ENCODE measurements around the gene NFE2L2. TPM values are rescaled to one million over a fixed set of nuclear protein-coding genes. Genes with fewer than 3 reads are reported as not detected.
A peak's percentile ranks its signal among the peaks of the same experiment; 100 is the strongest.

NFE2L2 gene
- total RNA-seq, 2 donors from 2014 or later = 45.1 to 55.4 TPM

DNA sequence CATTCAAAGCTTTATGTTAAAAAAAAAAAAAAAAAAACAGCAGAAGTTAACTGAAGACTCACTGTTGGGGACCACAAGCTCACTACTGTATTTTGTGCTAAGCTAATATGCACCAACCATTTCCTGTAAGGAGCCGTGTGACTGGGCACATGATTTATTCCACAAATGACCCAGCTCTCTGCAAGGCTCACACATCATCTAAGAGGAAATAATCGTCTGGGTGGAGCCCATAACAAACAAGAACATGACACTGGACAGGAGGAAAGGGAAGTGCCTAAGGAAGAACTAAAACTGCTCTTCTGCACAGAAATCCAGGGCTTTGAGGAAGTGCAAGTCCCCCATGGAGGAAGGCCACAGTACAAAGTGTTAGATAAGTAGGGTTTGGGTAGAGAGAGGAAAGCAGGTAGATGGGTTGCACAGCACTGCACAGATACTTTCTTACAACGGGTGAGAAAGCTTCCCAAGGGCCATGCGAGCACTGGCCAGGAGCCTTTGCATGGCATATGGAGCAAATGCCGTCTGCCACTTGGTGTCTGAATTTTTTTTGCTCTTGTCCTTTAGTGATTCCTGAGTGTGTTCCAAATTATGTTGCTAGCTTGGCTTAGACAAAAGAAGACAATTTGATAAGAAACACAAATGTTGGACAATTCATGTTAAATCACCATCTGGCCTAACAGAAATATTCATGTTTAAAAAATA lies 24.4 kb downstream of the NFE2L2 start:
- H3K36me3 ChIP-seq (replicated peaks in 1 of 2; ENCODE audit: insufficient read depth in 1 of 2, low read depth in 2 of 2) = no peaks in the 10 kb centered on the region
- intact Hi-C loops (cut with DNase I) = no loop called here
- H3K4me3 ChIP-seq = no peak overlapping the region
- H3K27ac ChIP-seq = peak overlapping the region; percentile 13 to 82 (median 50)
- WGBS, 2 donors = 36 to 46% methylated on average over 5 of the region's 5 CpGs
- DNase-seq (peak in 2 of 4 donors; percentile 46 to 77), ATAC-seq (peak; percentile 37)
- H3K9me3 ChIP-seq = no peaks in the 10 kb centered on the region
- H3K27me3 ChIP-seq = no peaks in the 10 kb centered on the region
- TF ChIP-seq, protein P1, sequence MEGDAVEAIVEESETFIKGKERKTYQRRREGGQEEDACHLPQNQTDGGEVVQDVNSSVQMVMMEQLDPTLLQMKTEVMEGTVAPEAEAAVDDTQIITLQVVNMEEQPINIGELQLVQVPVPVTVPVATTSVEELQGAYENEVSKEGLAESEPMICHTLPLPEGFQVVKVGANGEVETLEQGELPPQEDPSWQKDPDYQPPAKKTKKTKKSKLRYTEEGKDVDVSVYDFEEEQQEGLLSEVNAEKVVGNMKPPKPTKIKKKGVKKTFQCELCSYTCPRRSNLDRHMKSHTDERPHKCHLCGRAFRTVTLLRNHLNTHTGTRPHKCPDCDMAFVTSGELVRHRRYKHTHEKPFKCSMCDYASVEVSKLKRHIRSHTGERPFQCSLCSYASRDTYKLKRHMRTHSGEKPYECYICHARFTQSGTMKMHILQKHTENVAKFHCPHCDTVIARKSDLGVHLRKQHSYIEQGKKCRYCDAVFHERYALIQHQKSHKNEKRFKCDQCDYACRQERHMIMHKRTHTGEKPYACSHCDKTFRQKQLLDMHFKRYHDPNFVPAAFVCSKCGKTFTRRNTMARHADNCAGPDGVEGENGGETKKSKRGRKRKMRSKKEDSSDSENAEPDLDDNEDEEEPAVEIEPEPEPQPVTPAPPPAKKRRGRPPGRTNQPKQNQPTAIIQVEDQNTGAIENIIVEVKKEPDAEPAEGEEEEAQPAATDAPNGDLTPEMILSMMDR (IDR thresholded peaks at IDR 0.05) = no peak
- peak in 1 of 3 donors; percentile 47 for TF ChIP-seq POLR2A (IDR thresholded peaks at IDR 0.05)
- peaks cover 81% of the 10 kb centered on the region for H3K4me1 ChIP-seq

DNA sequence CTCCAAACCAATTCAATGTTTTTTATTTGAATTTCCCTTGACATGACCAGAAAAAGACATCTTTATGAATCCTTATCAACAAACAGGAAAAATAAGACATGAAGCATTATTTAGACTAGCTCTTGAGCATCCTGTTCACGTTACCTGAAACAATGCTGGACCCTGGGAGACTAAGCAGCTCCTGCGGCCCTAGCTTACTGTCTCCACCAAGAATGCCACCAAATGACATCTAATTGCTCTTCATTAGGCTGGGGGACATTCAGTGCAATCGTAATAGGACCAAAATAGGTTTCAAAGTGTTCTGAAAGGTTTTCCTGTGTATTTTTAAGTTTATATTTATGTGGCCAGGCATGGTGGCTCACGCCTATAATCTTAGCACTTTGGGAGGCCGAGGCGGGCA lies 25.5 kb downstream of the NFE2L2 start:
- peak overlapping the region in 2 of 4 donors; percentile 46 to 82 for H3K27ac ChIP-seq
- intact Hi-C loops (cut with DNase I) = no loop called here
- 85 to 90% methylated on average over 6 of the region's 6 CpGs for WGBS, 2 donors
- no peaks in the 10 kb centered on the region for H3K27me3 ChIP-seq
- H3K4me3 ChIP-seq = no peak overlapping the region
- peaks cover 83% of the 10 kb centered on the region for H3K4me1 ChIP-seq
- DNase-seq (no peak), ATAC-seq (no peak)
- TF ChIP-seq, protein P1 (IDR thresholded peaks at IDR 0.05) = no peak
- TF ChIP-seq POLR2A (IDR thresholded peaks at IDR 0.05) = no peak
- H3K9me3 ChIP-seq = no peaks in the 10 kb centered on the region
- H3K36me3 ChIP-seq (replicated peaks in 1 of 2; ENCODE audit: insufficient read depth in 1 of 2, low read depth in 2 of 2) = no peaks in the 10 kb centered on the region

DNA sequence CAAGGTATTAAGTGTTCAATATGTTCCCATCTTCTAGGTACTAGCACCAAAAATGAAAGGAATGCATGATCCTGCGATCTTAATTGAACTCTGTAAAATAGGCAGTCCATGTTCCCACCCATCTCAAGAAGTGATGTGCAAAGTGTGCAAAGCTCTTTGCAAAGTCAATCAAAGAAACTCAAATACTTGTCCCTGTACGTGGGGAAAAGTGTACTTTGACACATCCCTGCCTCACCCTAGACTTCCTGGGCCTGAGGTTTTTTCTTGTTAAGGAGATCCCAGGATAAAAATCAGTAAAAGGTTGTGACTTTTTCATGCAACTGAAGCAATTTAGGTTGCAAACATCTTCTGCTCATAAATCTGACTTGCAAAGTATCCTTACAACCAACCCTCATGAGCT lies 26.6 kb downstream of the NFE2L2 start:
- H3K4me3 ChIP-seq = no peak overlapping the region
- H3K27ac ChIP-seq = peak overlapping the region in 1 of 4 donors; percentile 82
- intact Hi-C loops (cut with DNase I) = no loop called here
- ATAC-seq = no peak
- no peaks in the 10 kb centered on the region for H3K9me3 ChIP-seq
- WGBS, 2 donors = 40 to 48% methylated on average over 2 of the region's 2 CpGs
- H3K4me1 ChIP-seq = peaks cover 75% of the 10 kb centered on the region
- TF ChIP-seq, protein P1 (IDR thresholded peaks at IDR 0.05) = no peak
- no peak for TF ChIP-seq POLR2A (IDR thresholded peaks at IDR 0.05)
- DNase-seq = no peak
- H3K36me3 ChIP-seq (replicated peaks in 1 of 2; ENCODE audit: insufficient read depth in 1 of 2, low read depth in 2 of 2) = peaks cover 0 to 5% of the 10 kb centered on the region in 2 donors
- H3K27me3 ChIP-seq = no peaks in the 10 kb centered on the region

DNA sequence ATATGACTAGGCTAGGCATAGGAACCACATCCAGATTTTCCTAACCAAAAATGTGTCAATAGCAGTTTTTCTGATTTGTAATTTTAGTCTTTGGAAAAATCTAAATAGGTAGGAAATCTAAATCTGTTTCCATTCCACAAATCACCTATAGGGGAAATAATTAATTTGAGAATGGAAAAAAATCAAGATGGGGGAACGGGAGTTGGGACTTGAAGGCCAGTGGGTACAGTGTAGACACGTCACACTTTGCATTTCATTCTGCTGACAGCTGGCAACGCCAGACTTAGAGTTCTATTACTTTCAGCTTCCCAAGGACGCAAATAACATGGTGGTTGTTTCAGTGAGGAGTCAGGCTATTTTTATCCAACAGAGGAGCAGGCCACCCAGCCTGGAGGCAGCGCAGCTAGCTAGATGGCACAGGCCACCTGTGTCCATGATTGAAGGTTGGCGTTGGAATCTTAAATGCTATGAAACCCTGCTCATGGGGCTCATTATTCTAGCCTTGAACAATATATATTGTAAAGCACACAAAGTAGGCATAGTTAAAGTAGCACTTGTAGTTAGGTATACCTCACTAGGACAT lies 28.6 kb downstream of the NFE2L2 start:
- DNase-seq (no peak), ATAC-seq (no peak)
- Histone ChIP-seq H3K27ac (no peak overlapping the region), H3K36me3 (replicated peaks in 1 of 2; ENCODE audit: insufficient read depth in 1 of 2, low read depth in 2 of 2) (peaks cover 0 to 14% of the 10 kb centered on the region in 2 donors), H3K27me3 (no peaks in the 10 kb centered on the region), H3K4me1 (peaks cover 55% of the 10 kb centered on the region), H3K4me3 (no peak overlapping the region), H3K9me3 (no peaks in the 10 kb centered on the region)
- 78 to 82% methylated on average over 6 of the region's 6 CpGs for WGBS, 2 donors
- intact Hi-C loops (cut with DNase I) = no loop called here
- no peak for TF ChIP-seq POLR2A (IDR thresholded peaks at IDR 0.05)
- TF ChIP-seq, protein P1 (IDR thresholded peaks at IDR 0.05) = no peak
